HL-60 (cell line): ENCODE results near the gene TMEM222.

ENCODE experiments used
- DNase-seq, 2 experiments: peaks; one replicate each; pipeline ENCODE4 v3.0.0-alpha.2; 2010 to 2020; ENCODE audit warnings: low read depth in 1 of 2, low spot score in 1 of 2
- H3K27ac ChIP-seq: fragments of 250-450 bp; sonication (Bioruptor Pico); replicated peaks from 2 replicates; pipeline ENCODE4 v1.5.1; 2020; ENCODE audit warnings: mild to moderate bottlenecking, moderate library complexity
- H3K27me3 ChIP-seq: fragments of 250-450 bp; sonication (Bioruptor Pico); 2 replicates; pipeline ENCODE4 v1.5.1; 2021; ENCODE audit warnings: mild to moderate bottlenecking, moderate library complexity; ENCODE audit not compliant: insufficient read depth, poor library complexity, severe bottlenecking
- H3K4me3 ChIP-seq: replicated peaks from 2 replicates; pipeline ENCODE4 v1.5.1; 2011; ENCODE audit warnings: mild to moderate bottlenecking, control low read depth, low read length; ENCODE audit not compliant: insufficient read depth
- CTCF ChIP-seq: IDR thresholded peaks from one replicate; pipeline ENCODE4 v1.5.1; 2011; ENCODE audit warnings: low read length, control low read depth, inconsistent platforms; ENCODE audit not compliant: insufficient read depth
- GABPA ChIP-seq: IDR thresholded peaks from 2 replicates; pipeline ENCODE4 v1.6.1; 2012; ENCODE audit warnings: low read depth
- POLR2AphosphoS5 ChIP-seq: IDR thresholded peaks from 2 replicates; pipeline ENCODE4 v1.6.1; 2012; ENCODE audit warnings: low read depth
- REST ChIP-seq: IDR thresholded peaks from 2 replicates; pipeline ENCODE4 v1.6.1; 2012; ENCODE audit warnings: low read depth; ENCODE audit not compliant: insufficient replicate concordance
- SPI1 ChIP-seq: IDR thresholded peaks from 2 replicates; pipeline ENCODE4 v1.6.1; 2012; ENCODE audit warnings: low read depth, mild to moderate bottlenecking, borderline replicate concordance

The TMEM222 gene

GRCh38 chr1:27314737-27315136, 7.2 kb upstream of the TMEM222 start:
- H3K27me3 ChIP-seq: no peaks in the 10 kb centered on the region
- DNase-seq: no peak
- no peak for TF ChIP-seq CTCF
- no peak for TF ChIP-seq POLR2AphosphoS5
- no peak for TF ChIP-seq GABPA
- no peak for TF ChIP-seq SPI1
- no peak for TF ChIP-seq REST
- H3K4me3 ChIP-seq: no peak overlapping the region
- H3K27ac ChIP-seq: no peak overlapping the region

- no peak overlapping the region for H3K4me3 ChIP-seq
- H3K27ac ChIP-seq: no peak overlapping the region
- no peaks in the 10 kb centered on the region for H3K27me3 ChIP-seq
- DNase-seq: no peak
- TF ChIP-seq SPI1: no peak
- TF ChIP-seq CTCF: no peak
- TF ChIP-seq GABPA: no peak
- no peak for TF ChIP-seq REST
- no peak for TF ChIP-seq POLR2AphosphoS5
Measured at GRCh38 chr1:27316860-27317259, 5.1 kb upstream of the TMEM222 start.

GRCh38 chr1:27318136-27318535, 3.8 kb upstream of the TMEM222 start:
- Histone ChIP-seq H3K27me3 (no peaks in the 10 kb centered on the region), H3K27ac (no peak overlapping the region), H3K4me3 (no peak overlapping the region)
- DNase-seq: no peak
- TF ChIP-seq CTCF (no peak), REST (no peak), GABPA (no peak), POLR2AphosphoS5 (no peak), SPI1 (no peak)
